GOT3 (cell line): Measurements from ENCODE around the gene POU2F3.
A peak's percentile ranks its signal among the peaks of the same experiment; 100 is the strongest.

Source experiments
- DNase-seq: peaks from one replicate; lab custom pipeline; 2025; ENCODE audit warnings: mixed read lengths; lab: John Stamatoyannopoulos, UW

POU2F3 gene

DNA sequence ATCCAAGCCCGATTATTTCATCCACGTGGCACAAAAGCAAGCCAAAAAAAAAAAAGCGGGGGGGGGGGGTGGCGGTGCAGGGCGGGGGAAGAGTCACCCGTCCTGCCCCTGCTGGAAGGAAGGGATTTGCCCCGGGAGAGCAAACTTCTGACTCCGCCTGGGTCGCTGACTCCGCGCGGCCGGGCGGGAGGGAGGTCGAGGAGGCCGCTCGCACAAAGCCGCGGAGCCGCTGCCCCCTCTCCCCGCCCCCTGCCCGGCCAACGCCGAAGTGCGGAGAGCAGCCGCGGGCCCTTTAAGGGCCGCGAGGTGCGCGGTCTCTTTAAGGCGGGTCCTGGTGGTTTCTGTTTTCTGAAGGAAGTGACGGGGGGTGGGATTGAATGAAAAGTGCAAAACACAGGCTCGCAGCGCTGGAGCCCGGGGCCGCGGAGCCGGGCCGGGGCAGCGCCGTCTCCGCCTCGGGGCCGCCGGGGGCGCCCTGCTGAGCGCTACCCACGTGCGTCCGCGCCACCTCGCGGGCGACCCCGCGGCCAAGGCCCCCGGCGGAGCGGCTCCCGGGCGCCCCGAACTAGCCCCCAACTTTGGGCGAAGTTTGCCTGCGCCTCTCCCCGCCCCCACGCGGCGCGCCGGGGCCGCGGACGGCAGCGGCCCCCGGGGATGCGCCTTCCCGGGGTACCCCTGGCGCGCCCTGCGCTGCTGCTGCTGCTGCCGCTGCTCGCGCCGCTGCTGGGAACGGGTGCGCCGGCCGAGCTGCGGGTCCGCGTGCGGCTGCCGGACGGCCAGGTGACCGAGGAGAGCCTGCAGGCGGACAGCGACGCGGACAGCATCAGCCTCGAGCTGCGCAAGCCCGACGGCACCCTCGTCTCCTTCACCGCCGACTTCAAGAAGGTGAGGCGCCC lies 29.1 kb upstream of the POU2F3 start, which contains the start of gene OAF:
OAF (plus strand) TSS at position 407 of the 896 bp plus-strand sequence; CDS start at position 655, 248 bp downstream.
- DNase-seq: peak; percentile 16

DNA sequence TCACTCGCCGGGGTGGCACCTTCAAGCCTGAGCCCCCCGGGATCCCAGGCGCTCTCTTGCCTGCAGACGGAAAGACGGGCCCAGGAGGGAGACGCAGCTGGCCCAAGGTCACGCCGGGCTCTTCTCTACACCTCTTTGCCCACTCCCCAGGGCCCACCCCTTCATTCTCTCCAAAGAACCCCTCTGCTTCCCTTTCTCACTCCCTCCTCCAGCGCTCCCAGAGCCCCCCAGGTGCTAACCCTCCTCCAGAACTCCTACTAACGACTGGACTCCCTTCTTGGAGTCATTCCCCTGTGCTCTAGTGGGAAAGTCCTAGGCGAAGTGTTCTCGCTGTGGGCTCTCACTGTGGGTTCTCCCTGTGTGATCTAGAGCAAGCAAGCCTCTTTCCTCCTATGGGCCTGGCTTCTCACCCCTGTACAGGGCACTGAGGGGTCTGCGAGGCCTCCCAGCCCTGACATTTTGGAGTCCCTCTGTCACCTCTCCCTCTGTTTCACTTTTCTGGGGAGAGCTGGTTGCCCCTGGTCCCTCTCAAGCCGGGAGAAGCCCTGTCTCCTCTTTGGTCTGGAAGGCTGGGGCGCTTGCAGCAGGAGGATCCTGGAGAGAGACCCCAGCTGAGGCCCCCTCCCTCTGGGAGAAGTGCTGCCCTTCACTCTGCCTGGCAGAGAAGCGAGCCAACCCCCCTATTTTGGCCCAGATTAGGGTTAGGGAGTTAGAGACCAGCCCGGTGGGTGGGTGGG lies 28.2 kb upstream of the POU2F3 start:
- DNase-seq: no peak

DNA sequence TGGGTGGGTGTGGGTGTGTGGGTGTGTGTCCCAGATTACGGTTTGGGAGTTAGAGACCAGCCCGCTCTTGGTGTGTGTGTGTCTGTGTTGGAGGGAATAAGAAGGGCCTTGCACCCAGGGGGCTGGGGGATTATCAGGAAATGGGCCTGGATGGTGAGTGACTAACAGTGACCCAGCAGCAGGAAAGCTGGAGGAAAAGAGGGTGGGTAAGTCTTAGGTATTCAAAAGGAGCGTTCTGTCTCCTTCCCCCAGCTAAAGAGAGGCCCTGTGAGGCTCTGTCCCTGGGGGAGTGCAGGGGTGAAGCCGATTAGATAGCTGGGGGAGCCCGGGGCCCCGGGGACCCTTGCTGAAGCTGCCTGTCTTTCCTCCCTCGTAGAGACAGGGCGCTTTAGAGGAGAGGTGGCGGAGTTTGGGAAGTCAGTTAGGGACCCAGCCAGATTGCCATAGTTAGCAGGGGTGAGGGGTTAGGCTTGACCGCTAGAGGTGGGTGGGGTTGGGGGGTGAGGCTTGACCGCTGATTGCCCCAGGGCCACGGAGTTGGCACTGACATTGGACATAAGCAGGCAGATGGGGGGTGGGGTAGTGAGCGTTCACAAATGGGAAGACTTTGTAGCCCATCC lies 27.6 kb upstream of the POU2F3 start:
- DNase-seq: no peak

DNA sequence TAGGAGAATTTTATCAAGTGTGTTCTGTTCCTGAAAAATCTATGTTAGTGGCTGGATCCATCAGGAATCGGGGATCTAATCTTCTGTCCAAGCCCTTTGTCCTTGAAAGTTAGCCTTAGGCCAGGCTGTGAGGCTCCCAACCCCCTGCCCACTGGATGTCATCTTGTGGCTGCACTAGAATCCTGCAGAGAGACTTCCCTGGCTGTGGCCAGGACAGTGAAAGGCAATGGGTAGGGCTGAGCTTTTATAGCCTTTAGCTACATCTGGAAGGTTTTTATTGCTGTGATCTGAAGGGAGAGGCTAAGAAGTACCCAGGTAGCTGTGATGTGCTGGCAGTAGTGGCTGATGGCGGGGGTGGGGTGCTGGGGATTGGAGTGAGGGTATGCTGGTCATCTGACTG lies 27.0 kb upstream of the POU2F3 start:
- no peak for DNase-seq

DNA sequence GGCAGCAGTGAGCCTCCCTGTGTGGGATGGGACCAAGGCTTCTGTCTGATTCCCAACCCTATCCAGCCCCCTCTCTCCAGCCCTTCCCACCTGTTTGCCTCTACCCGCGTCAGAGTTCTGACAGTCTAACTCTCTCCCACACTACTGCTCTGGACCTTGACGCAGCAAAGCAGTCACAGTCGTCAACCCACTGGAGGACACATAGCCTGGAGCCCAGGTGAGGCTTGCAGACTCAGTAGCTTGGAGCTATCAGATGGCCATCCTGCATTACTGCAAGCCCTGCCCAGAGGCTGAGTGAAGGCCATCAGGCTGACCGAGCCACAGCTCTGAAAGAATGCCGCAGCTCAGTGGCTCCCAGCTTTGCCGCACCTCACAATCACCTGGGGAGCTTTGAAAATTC lies 25.4 kb upstream of the POU2F3 start:
- no peak for DNase-seq

DNA sequence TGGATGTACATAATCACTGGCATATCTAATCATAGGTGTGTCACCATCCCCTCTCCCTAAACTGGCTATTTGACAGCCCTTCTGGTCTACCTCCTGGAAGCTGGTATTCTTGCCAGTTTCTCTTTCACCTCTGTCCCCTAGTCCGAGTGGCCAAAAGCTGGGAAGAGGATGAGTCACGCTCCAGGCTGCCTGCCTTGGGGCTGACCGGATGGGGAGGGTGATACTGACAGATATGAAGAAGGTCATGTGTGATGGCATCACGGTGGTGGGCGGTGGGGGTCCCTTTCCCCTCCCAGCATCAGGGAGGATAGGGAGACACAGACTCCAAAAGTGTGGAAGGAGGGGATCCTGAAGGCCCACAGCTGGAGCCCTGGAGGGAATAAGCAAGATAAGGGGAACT lies 24.3 kb upstream of the POU2F3 start:
- no peak for DNase-seq

DNA sequence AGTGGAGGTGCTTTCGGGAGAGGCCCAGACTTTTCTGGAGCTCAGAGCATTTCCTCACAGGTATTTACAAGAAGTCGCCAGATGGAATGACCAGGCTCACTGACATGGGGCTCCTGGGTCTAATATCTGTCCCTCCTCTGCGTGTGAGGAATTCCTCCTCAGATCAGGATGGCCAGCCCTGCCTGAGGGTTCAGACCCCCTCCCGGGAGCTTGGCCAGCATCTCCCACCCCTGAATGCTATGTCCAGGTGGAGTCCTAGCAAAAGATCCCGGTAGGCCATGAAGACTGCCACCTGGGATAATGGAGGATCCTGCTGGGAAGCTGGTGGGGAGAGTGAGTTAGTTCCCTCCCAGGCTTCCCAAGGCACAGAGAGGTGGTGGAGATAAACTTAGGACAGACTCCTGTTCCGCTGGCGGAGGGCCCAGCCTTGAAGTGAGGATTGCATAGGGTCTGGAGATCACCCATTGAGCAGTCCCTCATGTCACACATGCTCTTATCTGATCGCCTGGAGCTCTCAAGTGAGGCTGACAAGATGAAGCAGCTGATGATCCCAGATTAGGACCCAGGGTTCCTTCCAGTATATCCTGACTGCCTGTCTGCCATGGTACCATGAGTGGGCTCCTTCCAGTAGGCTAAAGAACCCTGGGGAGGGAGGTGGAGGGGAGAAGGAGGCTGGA lies 23.4 kb upstream of the POU2F3 start:
- no peak for DNase-seq

DNA sequence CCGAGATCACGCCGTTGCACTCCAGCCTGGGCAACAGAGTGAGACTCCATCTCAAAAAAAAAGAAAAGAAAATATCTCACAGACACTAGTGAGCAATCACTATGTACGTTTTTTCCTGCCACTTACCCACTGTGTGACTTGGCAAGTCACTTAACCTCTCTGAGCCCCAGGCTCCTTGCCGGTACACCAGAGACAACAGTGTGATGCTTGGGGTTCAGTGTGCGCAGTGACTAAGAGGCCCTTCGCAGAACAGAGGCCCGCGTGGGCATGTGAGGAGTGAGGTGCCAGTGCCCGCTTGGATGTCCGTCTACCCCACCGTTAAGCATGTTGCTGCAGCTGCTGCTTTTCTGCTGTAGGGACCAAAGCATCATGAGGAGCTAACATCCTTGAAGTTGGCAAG lies 22.4 kb upstream of the POU2F3 start:
- no peak for DNase-seq

DNA sequence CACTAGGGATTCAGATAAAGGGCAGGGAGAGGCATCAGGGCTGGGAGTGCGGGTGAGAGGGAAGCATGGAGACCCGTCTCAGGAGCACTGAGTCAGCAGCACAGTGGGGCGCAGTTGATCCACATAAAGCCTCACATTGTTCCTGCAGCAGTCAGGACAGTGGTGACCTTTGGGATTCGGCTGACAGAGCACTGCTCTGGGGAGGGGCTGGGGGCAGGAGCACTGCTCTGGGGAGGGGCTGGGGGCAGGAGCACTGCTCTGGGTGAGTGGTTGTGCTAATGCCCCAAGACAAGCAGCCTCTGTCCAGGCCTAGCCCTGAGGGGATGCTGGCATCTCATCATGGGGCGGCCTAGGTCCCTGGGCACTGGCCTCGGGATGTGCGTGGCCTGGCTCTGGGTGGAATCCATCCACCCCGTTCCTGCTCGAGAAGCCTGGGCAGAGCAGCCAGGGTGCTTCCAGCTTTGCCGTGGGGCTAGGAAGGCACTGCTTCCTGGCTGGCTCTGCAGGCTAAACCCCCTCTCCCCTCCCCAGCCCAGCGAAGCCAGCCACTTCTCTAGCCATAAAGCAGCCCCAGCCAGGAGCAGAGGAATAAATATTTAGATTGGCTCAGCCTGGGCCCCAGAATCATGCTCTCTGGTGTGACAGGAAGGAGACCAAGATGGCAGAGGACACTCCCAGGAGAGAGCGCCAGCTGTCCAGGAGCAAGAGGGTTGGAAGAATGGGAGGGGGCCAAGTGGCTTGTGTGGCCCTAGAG lies 21.8 kb upstream of the POU2F3 start:
- no peak for DNase-seq

DNA sequence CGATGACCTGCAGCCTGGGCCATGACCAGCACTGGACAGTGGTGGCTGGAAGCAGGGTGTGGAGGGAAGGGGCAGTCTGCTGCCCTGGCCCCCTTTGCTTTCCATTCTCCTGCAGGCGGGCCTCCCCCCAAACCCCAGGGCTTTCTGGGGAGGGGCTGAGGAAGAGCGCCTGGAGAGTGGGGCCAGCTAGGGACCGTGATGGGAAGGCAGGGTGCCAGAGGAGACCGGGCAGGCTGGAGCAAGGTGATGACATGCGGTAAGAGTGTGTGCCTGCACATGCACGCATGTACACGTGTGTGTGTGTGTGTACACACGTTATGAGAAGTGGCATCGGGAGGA lies 21.3 kb upstream of the POU2F3 start:
- no peak for DNase-seq

DNA sequence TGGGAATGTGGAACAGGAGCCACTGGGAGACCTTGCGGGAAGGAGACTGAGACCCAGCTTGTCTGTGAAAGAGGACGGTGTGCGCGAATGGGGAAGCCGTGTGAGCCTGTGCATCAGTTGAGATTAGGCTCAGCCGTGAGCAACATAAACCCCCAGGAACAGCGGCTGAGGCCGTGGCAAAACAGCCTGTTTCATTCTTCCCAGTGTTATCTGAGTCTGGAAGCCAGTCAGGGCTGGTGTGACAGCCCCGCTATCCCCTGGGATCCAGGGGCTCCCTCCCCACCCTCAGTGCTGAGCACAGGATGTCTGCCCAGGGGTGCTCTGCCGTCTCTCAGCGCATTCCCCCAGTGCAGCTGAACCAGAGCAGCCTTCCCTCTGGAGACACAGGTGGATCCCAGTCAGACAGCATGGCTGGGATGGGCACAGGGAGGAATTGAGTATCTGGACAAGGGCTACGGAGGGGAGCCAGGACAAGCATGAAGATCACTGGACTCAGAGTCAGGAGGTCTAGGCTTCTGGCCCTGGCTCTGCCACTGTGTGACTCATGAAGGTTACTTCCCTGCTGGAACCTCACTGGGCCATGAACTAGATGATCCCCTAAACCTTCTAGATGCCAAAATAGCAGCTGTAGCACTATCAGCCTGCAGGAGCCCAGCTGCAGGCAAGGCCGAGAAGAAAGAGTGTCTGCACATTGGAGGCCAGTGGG lies 20.6 kb upstream of the POU2F3 start:
- no peak for DNase-seq

DNA sequence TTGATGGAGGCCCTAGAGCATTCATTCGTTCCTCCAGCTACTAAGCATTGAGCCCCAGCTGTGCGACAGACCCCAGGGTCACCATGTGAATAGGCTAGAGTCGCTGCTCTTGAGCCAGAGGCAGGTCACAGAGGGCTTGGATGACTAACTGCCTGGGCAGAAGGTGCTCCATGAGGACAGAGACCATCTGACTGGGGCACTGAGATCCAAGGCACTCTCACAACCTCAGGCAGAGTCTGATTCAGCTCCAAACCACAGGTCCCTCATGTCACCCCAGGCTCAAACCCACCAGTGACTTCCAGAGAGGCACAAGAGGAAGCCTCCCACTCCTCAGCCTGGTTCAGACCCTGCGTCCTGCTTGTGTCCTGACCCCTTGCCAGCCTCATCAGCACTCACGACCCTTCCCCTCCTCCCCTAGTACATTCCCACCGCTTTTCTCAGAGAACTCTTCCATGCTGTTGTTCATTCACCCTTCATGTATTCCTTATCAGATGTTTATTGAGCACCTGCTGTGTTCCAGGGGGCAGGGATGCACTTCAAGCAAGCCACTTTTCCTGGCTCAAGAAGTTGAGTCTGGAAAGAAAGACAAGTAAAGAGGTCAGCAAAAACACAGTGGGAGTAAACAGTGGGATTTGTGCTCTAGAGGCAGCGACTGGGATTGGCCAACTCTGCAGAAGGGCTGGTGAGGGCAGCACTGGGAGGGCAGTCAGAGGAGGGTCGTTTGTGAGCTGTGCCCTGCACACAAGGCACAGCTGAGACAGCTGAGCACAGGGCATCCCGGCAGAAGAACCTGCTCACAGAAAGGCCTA lies 19.8 kb upstream of the POU2F3 start:
- DNase-seq: no peak

DNA sequence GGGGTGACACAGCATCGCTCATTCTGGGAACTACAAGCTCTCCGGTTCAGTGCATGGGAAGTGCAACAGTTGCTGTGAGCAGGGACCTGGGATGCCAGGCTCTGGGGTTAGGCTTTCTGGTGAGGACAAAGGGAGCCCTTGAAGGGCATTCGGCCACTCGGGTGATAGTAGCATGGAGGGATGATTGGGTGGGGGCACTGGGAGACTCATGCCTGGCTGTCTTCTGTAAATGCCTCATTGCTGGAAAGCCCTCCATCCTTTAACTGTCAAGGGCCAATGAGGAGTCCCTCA lies 19.2 kb upstream of the POU2F3 start:
- no peak for DNase-seq

DNA sequence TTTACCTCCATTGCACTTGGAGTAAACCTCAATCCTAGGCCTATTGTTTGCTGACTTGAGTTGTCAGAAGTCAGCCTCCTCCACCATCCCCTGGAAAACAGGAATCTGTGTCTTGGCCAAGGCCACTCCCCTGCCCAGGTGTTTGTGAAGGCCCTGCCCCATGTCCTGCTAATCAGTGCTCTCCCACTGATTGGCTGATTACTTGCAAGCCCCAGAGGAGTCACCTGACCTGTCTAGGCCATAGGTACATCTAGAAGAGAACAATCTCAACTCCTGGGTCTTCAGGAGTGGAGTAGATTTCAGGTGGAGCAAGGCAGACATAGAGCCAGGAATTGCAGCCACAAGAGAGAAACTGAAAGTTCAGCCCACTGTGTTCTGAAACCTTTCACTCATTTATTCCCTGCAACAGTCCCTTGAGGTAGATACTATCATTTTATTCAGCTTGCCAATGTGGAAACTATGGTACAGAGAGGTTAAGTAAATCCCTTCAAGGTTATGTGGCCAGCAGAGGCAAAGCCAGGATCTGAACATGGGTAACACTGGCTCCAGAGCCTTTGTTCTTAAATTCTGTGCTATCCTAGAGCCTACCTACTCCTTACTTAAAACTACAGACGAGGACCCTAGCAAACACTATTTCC lies 18.7 kb upstream of the POU2F3 start:
- DNase-seq: no peak

DNA sequence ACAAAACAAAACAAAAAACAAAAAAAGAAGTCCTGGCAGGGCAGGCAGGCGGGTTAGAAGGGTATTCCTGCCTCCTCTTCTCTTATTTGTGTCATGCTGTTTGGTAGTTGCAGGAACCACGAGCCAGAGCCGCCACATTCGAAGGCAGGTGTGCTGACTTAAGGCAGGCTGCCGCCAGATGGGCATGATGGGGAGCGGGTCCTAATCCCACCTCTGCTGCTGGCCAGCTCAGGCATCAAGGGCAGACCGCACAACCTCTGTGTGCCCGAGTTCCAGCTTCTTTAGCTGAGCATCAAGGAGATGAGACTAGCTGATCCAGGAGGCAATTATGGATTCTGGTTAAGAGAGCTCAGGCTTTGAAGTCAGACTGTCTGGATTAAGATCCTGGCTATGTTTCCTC lies 17.0 kb upstream of the POU2F3 start:
- DNase-seq: no peak

DNA sequence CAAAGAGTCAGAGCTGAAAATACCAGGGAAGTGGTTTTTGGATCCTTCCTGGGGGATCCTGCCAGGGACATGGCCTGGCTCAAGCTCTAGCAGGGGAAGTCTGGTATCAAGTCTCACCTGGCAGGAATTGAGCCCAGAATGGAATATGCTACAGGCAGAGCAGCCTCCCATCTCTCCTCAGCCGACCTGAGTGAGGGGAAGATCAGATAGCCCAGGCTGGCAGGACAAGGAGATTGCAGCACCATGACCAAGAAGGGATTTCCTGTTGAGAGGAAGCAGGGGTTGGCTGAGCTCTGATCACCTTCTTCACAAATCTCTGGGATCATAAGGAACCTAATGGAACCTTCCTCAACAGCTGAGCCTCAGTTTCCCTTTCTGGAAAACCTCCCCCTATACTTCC lies 16.1 kb upstream of the POU2F3 start:
- no peak for DNase-seq

DNA sequence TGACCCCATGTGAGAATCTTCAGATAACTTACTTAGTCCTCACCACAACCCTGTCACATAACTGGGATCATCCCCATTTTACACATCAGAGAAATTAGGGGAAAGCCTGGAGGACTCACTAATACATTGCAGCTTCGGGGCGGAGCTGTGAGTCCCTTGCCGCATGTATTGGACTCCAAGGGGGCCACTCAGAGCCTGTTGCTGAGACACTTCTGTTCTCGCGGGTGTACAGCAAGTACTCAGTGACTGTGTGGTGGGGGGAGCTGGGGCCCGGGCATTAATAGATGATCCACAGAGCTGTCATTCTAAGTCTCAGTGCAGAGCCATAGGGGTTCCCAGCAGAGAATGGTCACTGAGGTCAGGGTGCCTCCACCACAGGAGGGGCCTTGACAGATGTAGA lies 15.6 kb upstream of the POU2F3 start:
- no peak for DNase-seq

DNA sequence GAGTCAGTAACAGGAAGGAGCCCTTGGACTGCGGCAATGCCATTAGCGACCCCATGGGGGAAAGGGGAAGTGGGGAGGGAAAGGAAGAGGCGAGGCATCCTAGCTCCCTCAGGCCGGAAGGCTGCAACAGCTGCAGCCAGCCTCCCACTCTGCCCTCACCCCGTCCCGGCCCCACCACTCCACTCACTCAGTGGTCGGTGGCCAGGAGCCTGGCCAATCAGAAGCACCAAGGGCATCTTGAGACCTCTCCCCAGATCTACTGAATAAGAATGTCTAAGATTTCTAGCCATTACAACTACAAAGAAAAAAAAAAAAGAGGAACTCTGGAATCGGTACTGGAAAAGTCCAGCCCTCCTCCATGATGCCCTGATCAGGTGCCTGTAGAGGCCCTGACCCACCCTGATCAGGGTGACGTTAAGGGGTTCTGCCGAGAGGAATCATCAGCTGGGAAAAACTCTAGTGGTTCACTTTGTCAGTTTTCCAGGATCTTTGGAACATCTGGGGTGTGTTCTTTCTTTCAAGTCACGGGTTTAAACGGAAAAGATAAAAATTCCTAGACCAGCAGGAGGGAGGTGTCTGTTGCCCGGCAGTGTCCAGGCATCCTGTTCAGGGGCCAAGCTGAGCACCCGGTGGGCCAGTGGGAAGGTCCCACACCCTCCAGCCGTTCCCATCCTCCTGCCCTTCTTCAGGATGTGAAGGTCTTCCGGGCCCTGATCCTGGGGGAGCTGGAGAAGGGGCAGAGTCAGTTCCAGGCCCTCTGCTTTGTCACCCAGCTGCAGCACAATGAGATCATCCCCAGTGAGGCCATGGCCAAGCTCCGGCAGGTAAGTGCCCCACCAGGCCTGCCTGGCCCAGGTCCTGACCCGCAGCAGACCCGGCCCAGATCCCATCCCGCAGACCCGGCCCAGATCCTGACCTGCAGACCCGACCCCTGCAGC lies 14.7 kb upstream of the POU2F3 start:
- no peak for DNase-seq

DNA sequence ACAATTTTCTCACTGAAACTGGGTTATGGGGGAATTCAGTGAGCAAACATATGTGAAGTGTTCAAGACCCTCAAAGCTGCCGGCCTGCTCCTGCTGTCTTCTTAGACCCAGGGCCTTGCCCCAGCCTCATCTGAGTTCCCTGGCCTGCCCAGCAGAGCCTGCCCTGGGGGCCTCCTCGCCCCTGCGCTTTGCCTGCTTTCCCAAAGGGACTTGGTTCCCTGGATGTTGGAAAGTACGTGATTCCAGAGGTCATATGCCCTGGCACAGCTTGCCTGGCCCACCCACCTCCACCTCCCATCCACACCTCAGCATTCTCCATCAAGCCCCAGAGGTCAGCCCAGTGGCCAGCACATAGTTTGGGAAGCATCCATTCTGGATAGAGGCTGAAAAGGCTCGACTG lies 13.7 kb upstream of the POU2F3 start:
- DNase-seq: no peak
